ENCODE measurements around the gene DNM3. TPM values are rescaled to one million over a fixed set of nuclear protein-coding genes. Genes with fewer than 3 reads are reported as not detected.

DNM3 gene
- total RNA-seq, 1 donor from 2014 or later, result 2.1 TPM

GRCh38 chr1:171865106-171865505, 23.8 kb downstream of the DNM3 start:
- CTCF ChIA-PET, result no interaction called here
- no peaks in the 10 kb centered on the region for H3K9me3 Mint-ChIP-seq
- H3K27me3 Mint-ChIP-seq, result peaks cover 5% of the 10 kb centered on the region
- POLR2A ChIA-PET, result no interaction called here
- ATAC-seq (ENCODE audit: low read depth) (no peak), DNase-seq (no peak)
- no peaks in the 10 kb centered on the region for H3K4me1 Mint-ChIP-seq
- no peak overlapping the region for H3K27ac Mint-ChIP-seq
- no peak overlapping the region for H3K4me3 Mint-ChIP-seq
- TF ChIP-seq CTCF (IDR thresholded peaks at IDR 0.05), result no peak
- intact Hi-C loops (cut with micrococcal nuclease), result no loop called here
- H3K36me3 Mint-ChIP-seq (ENCODE audit: low read depth), result no peaks in the 10 kb centered on the region

GRCh38 chr1:171867236-171867635, 25.9 kb downstream of the DNM3 start:
- CTCF ChIA-PET, result no interaction called here
- POLR2A ChIA-PET, result no interaction called here
- intact Hi-C loops (cut with micrococcal nuclease), result no loop called here
- ATAC-seq (ENCODE audit: low read depth) (no peak), DNase-seq (no peak)
- Mint-ChIP-seq H3K4me3 (no peak overlapping the region), H3K36me3 (ENCODE audit: low read depth) (no peaks in the 10 kb centered on the region), H3K9me3 (no peaks in the 10 kb centered on the region), H3K4me1 (no peaks in the 10 kb centered on the region), H3K27me3 (no peaks in the 10 kb centered on the region), H3K27ac (no peak overlapping the region)
- no peak for TF ChIP-seq CTCF (IDR thresholded peaks at IDR 0.05)

- intact Hi-C loops (cut with micrococcal nuclease), result no loop called here
- Mint-ChIP-seq H3K4me1 (no peaks in the 10 kb centered on the region), H3K9me3 (no peaks in the 10 kb centered on the region), H3K27ac (no peak overlapping the region), H3K27me3 (no peaks in the 10 kb centered on the region), H3K4me3 (no peak overlapping the region), H3K36me3 (ENCODE audit: low read depth) (no peaks in the 10 kb centered on the region)
- CTCF ChIA-PET, result no interaction called here
- POLR2A ChIA-PET, result no interaction called here
- ATAC-seq (ENCODE audit: low read depth), result no peak
- no peak for TF ChIP-seq CTCF (IDR thresholded peaks at IDR 0.05)
- no peak for DNase-seq
Measured at GRCh38 chr1:171868217-171868803, 27.0 kb downstream of the DNM3 start.

- Mint-ChIP-seq H3K4me1 (no peaks in the 10 kb centered on the region), H3K27me3 (no peaks in the 10 kb centered on the region), H3K36me3 (ENCODE audit: low read depth) (no peaks in the 10 kb centered on the region), H3K27ac (no peak overlapping the region), H3K9me3 (no peaks in the 10 kb centered on the region), H3K4me3 (no peak overlapping the region)
- DNase-seq (no peak), ATAC-seq (ENCODE audit: low read depth) (no peak)
- no peak for TF ChIP-seq CTCF (IDR thresholded peaks at IDR 0.05)
- CTCF ChIA-PET, result no interaction called here
- intact Hi-C loops (cut with micrococcal nuclease), result no loop called here
- POLR2A ChIA-PET, result no interaction called here
Measured at GRCh38 chr1:171869097-171869496, 27.8 kb downstream of the DNM3 start.

- ATAC-seq (ENCODE audit: low read depth) (no peak), DNase-seq (no peak)
- no peaks in the 10 kb centered on the region for H3K36me3 Mint-ChIP-seq (ENCODE audit: low read depth)
- ChIA-PET POLR2A (no interaction called here), CTCF (no interaction called here)
- H3K4me1 Mint-ChIP-seq, result no peaks in the 10 kb centered on the region
- no peak overlapping the region for H3K27ac Mint-ChIP-seq
- no peaks in the 10 kb centered on the region for H3K9me3 Mint-ChIP-seq
- intact Hi-C loops (cut with micrococcal nuclease), result no loop called here
- no peak for TF ChIP-seq CTCF (IDR thresholded peaks at IDR 0.05)
- H3K4me3 Mint-ChIP-seq, result no peak overlapping the region
- peaks cover 5% of the 10 kb centered on the region for H3K27me3 Mint-ChIP-seq
Measured at GRCh38 chr1:171871848-171872247, 30.6 kb downstream of the DNM3 start.
